Measurements from ENCODE around the gene SSBP2.

The SSBP2 gene

GRCh38 chr5:81401266-81401665, 349.6 kb downstream of the SSBP2 start:
- no peak for TF ChIP-seq FOXP2 (optimal IDR thresholded peaks at IDR 0.05; ENCODE audit: borderline replicate concordance, extremely low read depth, extremely low read length, insufficient read depth)
- TF ChIP-seq SIN3A (IDR thresholded peaks at IDR 0.05; ENCODE audit: borderline replicate concordance, insufficient read depth, low read length) = no peak
- no peak for TF ChIP-seq REST (IDR thresholded peaks at IDR 0.05; ENCODE audit: insufficient read depth in 1 of 2, low read depth in 2 of 2, low read length in 2 of 2)
- no peak for TF ChIP-seq POLR2AphosphoS5 (IDR thresholded peaks at IDR 0.05; ENCODE audit: low read depth, low read length)
- no peak for TF ChIP-seq TAF1 (IDR thresholded peaks at IDR 0.05; ENCODE audit: borderline replicate concordance, insufficient read depth, low read length)

GRCh38 chr5:81400375-81400774, 350.5 kb downstream of the SSBP2 start:
- TF ChIP-seq SIN3A (IDR thresholded peaks at IDR 0.05; ENCODE audit: borderline replicate concordance, insufficient read depth, low read length) (no peak), REST (IDR thresholded peaks at IDR 0.05; ENCODE audit: insufficient read depth in 1 of 2, low read depth in 2 of 2, low read length in 2 of 2) (no peak), POLR2AphosphoS5 (IDR thresholded peaks at IDR 0.05; ENCODE audit: low read depth, low read length) (no peak), FOXP2 (optimal IDR thresholded peaks at IDR 0.05; ENCODE audit: borderline replicate concordance, extremely low read depth, extremely low read length, insufficient read depth) (no peak), TAF1 (IDR thresholded peaks at IDR 0.05; ENCODE audit: borderline replicate concordance, insufficient read depth, low read length) (no peak)

GRCh38 chr5:81398741-81399140, 352.2 kb downstream of the SSBP2 start:
- TF ChIP-seq FOXP2 (optimal IDR thresholded peaks at IDR 0.05; ENCODE audit: borderline replicate concordance, extremely low read depth, extremely low read length, insufficient read depth) (no peak), POLR2AphosphoS5 (IDR thresholded peaks at IDR 0.05; ENCODE audit: low read depth, low read length) (no peak), REST (IDR thresholded peaks at IDR 0.05; ENCODE audit: insufficient read depth in 1 of 2, low read depth in 2 of 2, low read length in 2 of 2) (no peak), SIN3A (IDR thresholded peaks at IDR 0.05; ENCODE audit: borderline replicate concordance, insufficient read depth, low read length) (no peak), TAF1 (IDR thresholded peaks at IDR 0.05; ENCODE audit: borderline replicate concordance, insufficient read depth, low read length) (no peak)

GRCh38 chr5:81397176-81397575, 353.7 kb downstream of the SSBP2 start:
- TF ChIP-seq REST (IDR thresholded peaks at IDR 0.05; ENCODE audit: insufficient read depth in 1 of 2, low read depth in 2 of 2, low read length in 2 of 2) = no peak
- TF ChIP-seq TAF1 (IDR thresholded peaks at IDR 0.05; ENCODE audit: borderline replicate concordance, insufficient read depth, low read length) = no peak
- no peak for TF ChIP-seq POLR2AphosphoS5 (IDR thresholded peaks at IDR 0.05; ENCODE audit: low read depth, low read length)
- TF ChIP-seq FOXP2 (optimal IDR thresholded peaks at IDR 0.05; ENCODE audit: borderline replicate concordance, extremely low read depth, extremely low read length, insufficient read depth) = no peak
- TF ChIP-seq SIN3A (IDR thresholded peaks at IDR 0.05; ENCODE audit: borderline replicate concordance, insufficient read depth, low read length) = no peak

- TF ChIP-seq SIN3A (IDR thresholded peaks at IDR 0.05; ENCODE audit: borderline replicate concordance, insufficient read depth, low read length) = no peak
- no peak for TF ChIP-seq TAF1 (IDR thresholded peaks at IDR 0.05; ENCODE audit: borderline replicate concordance, insufficient read depth, low read length)
- TF ChIP-seq REST (IDR thresholded peaks at IDR 0.05; ENCODE audit: insufficient read depth in 1 of 2, low read depth in 2 of 2, low read length in 2 of 2) = no peak
- TF ChIP-seq POLR2AphosphoS5 (IDR thresholded peaks at IDR 0.05; ENCODE audit: low read depth, low read length) = no peak
- no peak for TF ChIP-seq FOXP2 (optimal IDR thresholded peaks at IDR 0.05; ENCODE audit: borderline replicate concordance, extremely low read depth, extremely low read length, insufficient read depth)
Observed at GRCh38 chr5:81395262-81395661, 355.6 kb downstream of the SSBP2 start.

All from PFSK-1 (cell line).